Measurements from ENCODE around the gene AGR2. TPM values are rescaled to one million over a fixed set of nuclear protein-coding genes. Genes with fewer than 3 reads are reported as not detected.

AGR2 gene
- total RNA-seq, 1 donor, result not detected

DNA sequence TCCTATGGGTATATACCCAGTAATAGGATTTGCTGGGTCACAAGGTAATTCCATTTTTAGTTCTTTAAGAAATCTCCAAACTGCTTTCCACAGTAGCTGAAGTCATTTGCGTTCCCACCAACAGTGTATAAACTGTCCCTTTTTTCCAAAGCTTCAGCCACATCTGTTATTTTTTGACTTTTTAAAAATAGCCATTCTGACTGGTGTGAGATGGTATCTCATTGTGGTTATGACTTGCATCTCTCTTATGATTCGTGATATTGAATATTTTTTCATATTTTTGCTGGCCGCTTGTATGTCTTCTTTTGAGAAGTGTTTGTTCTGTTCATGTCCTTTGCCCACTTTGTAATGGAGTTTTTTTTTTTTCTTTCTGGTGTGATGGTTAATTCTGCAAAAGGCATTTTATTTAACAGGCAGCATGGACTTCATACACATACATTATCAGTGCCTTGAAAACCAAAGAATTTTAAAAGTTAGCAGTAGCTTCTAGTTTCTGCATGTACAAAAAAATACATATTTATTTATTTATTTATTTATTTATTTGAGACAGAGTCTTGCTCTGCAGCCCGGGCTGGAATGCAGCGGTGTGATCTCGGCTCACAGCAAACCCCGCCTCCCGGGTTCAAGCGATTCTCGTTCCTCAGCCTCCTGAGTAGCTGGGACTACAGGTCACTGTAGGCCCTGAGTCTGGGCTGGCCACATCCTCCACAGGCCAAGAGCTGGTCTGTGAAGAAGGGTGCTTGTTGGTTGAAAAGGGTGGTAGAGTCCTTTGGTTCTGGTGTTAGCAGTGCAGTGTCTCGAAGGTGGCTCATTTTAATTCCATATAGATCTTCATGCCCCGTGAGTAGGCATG lies 44.7 kb upstream of the AGR2 start:
- no peak overlapping the region for H3K4me3 ChIP-seq (ENCODE audit: insufficient read depth, low read length)
- H2AFZ ChIP-seq (ENCODE audit: low read length), result no peak overlapping the region
- no peaks in the 10 kb centered on the region for H3K79me2 ChIP-seq (ENCODE audit: insufficient read depth, low read length)
- TF ChIP-seq, protein P1, sequence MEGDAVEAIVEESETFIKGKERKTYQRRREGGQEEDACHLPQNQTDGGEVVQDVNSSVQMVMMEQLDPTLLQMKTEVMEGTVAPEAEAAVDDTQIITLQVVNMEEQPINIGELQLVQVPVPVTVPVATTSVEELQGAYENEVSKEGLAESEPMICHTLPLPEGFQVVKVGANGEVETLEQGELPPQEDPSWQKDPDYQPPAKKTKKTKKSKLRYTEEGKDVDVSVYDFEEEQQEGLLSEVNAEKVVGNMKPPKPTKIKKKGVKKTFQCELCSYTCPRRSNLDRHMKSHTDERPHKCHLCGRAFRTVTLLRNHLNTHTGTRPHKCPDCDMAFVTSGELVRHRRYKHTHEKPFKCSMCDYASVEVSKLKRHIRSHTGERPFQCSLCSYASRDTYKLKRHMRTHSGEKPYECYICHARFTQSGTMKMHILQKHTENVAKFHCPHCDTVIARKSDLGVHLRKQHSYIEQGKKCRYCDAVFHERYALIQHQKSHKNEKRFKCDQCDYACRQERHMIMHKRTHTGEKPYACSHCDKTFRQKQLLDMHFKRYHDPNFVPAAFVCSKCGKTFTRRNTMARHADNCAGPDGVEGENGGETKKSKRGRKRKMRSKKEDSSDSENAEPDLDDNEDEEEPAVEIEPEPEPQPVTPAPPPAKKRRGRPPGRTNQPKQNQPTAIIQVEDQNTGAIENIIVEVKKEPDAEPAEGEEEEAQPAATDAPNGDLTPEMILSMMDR (IDR thresholded peaks at IDR 0.05; ENCODE audit: extremely low read depth, low read depth, low read length), result no peak
- no peaks in the 10 kb centered on the region for H3K36me3 ChIP-seq (ENCODE audit: insufficient read depth, low read length)
- H3K27me3 ChIP-seq (ENCODE audit: insufficient read depth, low read length), result no peaks in the 10 kb centered on the region
- no peak overlapping the region for H3K27ac ChIP-seq (ENCODE audit: low read depth, low read length)
- no peak overlapping the region for H3K4me2 ChIP-seq (ENCODE audit: insufficient read depth, low read length)
- DNase-seq (ENCODE audit: insufficient read length, low spot score, missing footprints), result no peak
- no peaks in the 10 kb centered on the region for H3K9me3 ChIP-seq (ENCODE audit: low read depth, low read length)
- no peaks in the 10 kb centered on the region for H4K20me1 ChIP-seq (ENCODE audit: insufficient read depth, low read length)
- H3K4me1 ChIP-seq (ENCODE audit: insufficient read depth, low read length), result peaks cover 6% of the 10 kb centered on the region

DNA sequence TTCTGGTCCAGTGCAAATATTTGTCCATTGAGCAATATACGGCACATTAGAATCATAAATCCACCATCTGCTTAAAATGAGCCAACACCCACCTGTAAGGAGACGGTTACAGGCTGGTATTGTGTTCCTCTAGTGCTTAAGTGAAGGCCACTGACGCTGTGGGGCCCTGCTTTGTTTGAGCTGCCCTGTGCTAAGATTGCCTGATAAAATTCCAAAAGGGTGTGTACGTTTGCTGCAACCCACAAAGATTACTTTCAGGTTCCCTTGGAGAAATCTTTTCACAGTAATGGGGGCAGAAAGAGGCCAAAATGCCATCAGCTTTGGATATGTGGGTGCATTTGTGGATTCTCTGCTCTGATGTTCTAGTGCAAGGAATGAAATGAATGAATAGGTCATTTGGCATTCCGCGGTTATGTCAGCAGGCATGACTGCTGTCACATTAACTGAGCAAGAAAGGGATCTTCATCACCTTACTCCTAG lies 42.6 kb upstream of the AGR2 start:
- Histone ChIP-seq H3K9me3 (ENCODE audit: low read depth, low read length) (no peaks in the 10 kb centered on the region), H4K20me1 (ENCODE audit: insufficient read depth, low read length) (no peaks in the 10 kb centered on the region), H2AFZ (ENCODE audit: low read length) (no peak overlapping the region), H3K27ac (ENCODE audit: low read depth, low read length) (no peak overlapping the region), H3K4me2 (ENCODE audit: insufficient read depth, low read length) (no peak overlapping the region), H3K4me3 (ENCODE audit: insufficient read depth, low read length) (no peak overlapping the region), H3K4me1 (ENCODE audit: insufficient read depth, low read length) (peaks cover 6% of the 10 kb centered on the region), H3K79me2 (ENCODE audit: insufficient read depth, low read length) (no peaks in the 10 kb centered on the region), H3K36me3 (ENCODE audit: insufficient read depth, low read length) (no peaks in the 10 kb centered on the region), H3K27me3 (ENCODE audit: insufficient read depth, low read length) (no peaks in the 10 kb centered on the region)
- TF ChIP-seq, protein P1 (IDR thresholded peaks at IDR 0.05; ENCODE audit: extremely low read depth, low read depth, low read length), result no peak
- DNase-seq (ENCODE audit: insufficient read length, low spot score, missing footprints), result no peak

DNA sequence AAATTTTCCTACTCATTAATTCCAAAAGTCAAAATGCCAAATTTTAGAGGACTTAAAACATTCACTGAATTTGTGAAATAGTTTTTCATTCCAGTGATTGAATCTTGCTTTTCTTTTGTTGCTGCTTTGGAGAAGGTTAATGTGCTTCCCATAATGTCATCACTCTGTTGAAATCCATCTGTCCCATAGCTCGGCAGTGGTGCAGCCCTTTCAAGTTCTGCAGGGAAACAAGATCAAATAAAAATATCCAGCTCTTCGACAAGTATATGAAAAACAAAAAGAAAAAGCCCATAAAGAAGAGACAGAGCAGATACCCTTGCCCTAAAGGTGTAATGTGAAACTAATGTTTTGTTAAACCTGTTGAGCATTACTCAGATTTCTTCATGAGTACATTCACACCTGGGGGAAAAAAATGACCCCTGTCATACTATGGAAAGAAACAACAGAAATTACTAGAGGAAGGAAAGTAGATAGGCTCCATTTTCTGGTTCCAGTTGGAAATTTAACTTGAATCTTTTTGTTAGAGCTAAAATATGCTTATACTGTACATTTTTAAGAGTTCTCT lies 41.9 kb upstream of the AGR2 start:
- H3K4me3 ChIP-seq (ENCODE audit: insufficient read depth, low read length), result no peak overlapping the region
- H3K4me2 ChIP-seq (ENCODE audit: insufficient read depth, low read length), result no peak overlapping the region
- TF ChIP-seq, protein P1 (IDR thresholded peaks at IDR 0.05; ENCODE audit: extremely low read depth, low read depth, low read length), result no peak
- no peak overlapping the region for H2AFZ ChIP-seq (ENCODE audit: low read length)
- H3K79me2 ChIP-seq (ENCODE audit: insufficient read depth, low read length), result no peaks in the 10 kb centered on the region
- peaks cover 9% of the 10 kb centered on the region for H3K4me1 ChIP-seq (ENCODE audit: insufficient read depth, low read length)
- H4K20me1 ChIP-seq (ENCODE audit: insufficient read depth, low read length), result no peaks in the 10 kb centered on the region
- H3K27ac ChIP-seq (ENCODE audit: low read depth, low read length), result no peak overlapping the region
- no peaks in the 10 kb centered on the region for H3K27me3 ChIP-seq (ENCODE audit: insufficient read depth, low read length)
- DNase-seq (ENCODE audit: insufficient read length, low spot score, missing footprints), result no peak
- no peaks in the 10 kb centered on the region for H3K36me3 ChIP-seq (ENCODE audit: insufficient read depth, low read length)
- H3K9me3 ChIP-seq (ENCODE audit: low read depth, low read length), result no peaks in the 10 kb centered on the region

DNA sequence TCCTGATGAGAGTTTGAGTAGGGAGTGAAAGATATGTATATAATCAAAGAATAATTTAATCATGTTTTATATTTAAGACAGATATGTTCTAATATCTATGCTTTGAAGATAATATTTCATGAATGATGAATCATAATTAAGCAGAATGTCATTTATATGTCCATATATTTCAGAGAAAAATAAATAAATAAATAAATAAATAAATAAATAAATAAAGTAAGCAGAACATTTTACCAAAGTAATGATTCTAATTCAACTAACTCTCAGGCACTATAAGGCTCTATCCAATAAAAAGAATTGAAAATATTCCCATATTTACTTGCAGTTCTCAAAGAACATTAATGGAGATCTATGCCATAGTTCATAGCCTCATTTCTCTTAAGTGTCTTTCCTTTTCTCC lies 40.9 kb upstream of the AGR2 start:
- Histone ChIP-seq H3K4me1 (ENCODE audit: insufficient read depth, low read length) (peaks cover 13% of the 10 kb centered on the region), H3K27me3 (ENCODE audit: insufficient read depth, low read length) (no peaks in the 10 kb centered on the region), H3K36me3 (ENCODE audit: insufficient read depth, low read length) (no peaks in the 10 kb centered on the region), H3K4me3 (ENCODE audit: insufficient read depth, low read length) (no peak overlapping the region), H2AFZ (ENCODE audit: low read length) (no peak overlapping the region), H4K20me1 (ENCODE audit: insufficient read depth, low read length) (no peaks in the 10 kb centered on the region), H3K79me2 (ENCODE audit: insufficient read depth, low read length) (no peaks in the 10 kb centered on the region), H3K27ac (ENCODE audit: low read depth, low read length) (no peak overlapping the region), H3K9me3 (ENCODE audit: low read depth, low read length) (no peaks in the 10 kb centered on the region), H3K4me2 (ENCODE audit: insufficient read depth, low read length) (no peak overlapping the region)
- DNase-seq (ENCODE audit: insufficient read length, low spot score, missing footprints), result no peak
- TF ChIP-seq, protein P1 (IDR thresholded peaks at IDR 0.05; ENCODE audit: extremely low read depth, low read depth, low read length), result no peak

All from osteoblast (primary cell).